Kidney epithelial cell (primary cell): ENCODE data around the gene KATNAL1. TPM values are rescaled to one million over a fixed set of nuclear protein-coding genes. Genes with fewer than 3 reads are reported as not detected.

Experiments
- DNase-seq: peaks from one replicate; pipeline ENCODE4 v3.0.0-alpha.2; 2010; ENCODE audit warnings: low read depth
- H3K27me3 ChIP-seq: 2 replicates; pipeline ENCODE4 v1.6.0; 2011; ENCODE audit warnings: low read length; ENCODE audit not compliant: control insufficient read depth, insufficient read depth
- H3K36me3 ChIP-seq: 2 replicates; pipeline ENCODE4 v1.5.1; 2011; ENCODE audit warnings: low read length; ENCODE audit not compliant: control insufficient read depth, insufficient read depth
- H3K4me3 ChIP-seq: 2 replicates; pipeline ENCODE4 v1.5.1; 2011; ENCODE audit warnings: low read depth, mild to moderate bottlenecking, control low read depth, low read length
- CTCF ChIP-seq: IDR thresholded peaks from 2 replicates; pipeline ENCODE4 v1.5.1; 2011; ENCODE audit warnings: mild to moderate bottlenecking, moderate library complexity, low read length, control low read depth, inconsistent platforms; ENCODE audit not compliant: insufficient read depth, poor library complexity, severe bottlenecking
- total RNA-seq: library from RNA; depleted of rRNA; stranded (reverse); fragments of >200 nt; gene quantifications from 2 replicates; pipeline ENCODE4 v1.2.3, GENCODE V29; 2015

Gene KATNAL1
- total RNA-seq, 1 donor from 2014 or later, result 13.3 TPM

- DNase-seq, result peak; percentile 12
- Histone ChIP-seq H3K4me3 (no peak overlapping the region), H3K27me3 (no peaks in the 10 kb centered on the region), H3K36me3 (no peaks in the 10 kb centered on the region)
- TF ChIP-seq CTCF, result no peak
Observed at GRCh38 chr13:30257468-30258099, 49.8 kb downstream of the KATNAL1 start.

- Histone ChIP-seq H3K36me3 (no peaks in the 10 kb centered on the region), H3K4me3 (no peak overlapping the region), H3K27me3 (no peaks in the 10 kb centered on the region)
- TF ChIP-seq CTCF, result peak; percentile 4
- DNase-seq, result no peak
Observed at GRCh38 chr13:30256713-30257467, 50.5 kb downstream of the KATNAL1 start.

- H3K27me3 ChIP-seq, result no peaks in the 10 kb centered on the region
- DNase-seq, result no peak
- no peak for TF ChIP-seq CTCF
- no peak overlapping the region for H3K4me3 ChIP-seq
- H3K36me3 ChIP-seq, result no peaks in the 10 kb centered on the region
Observed at GRCh38 chr13:30255696-30256095, 51.7 kb downstream of the KATNAL1 start.

GRCh38 chr13:30253830-30254229, 53.5 kb downstream of the KATNAL1 start:
- H3K4me3 ChIP-seq, result no peak overlapping the region
- TF ChIP-seq CTCF, result no peak
- no peak for DNase-seq
- no peaks in the 10 kb centered on the region for H3K36me3 ChIP-seq
- H3K27me3 ChIP-seq, result no peaks in the 10 kb centered on the region

- Histone ChIP-seq H3K27me3 (no peaks in the 10 kb centered on the region), H3K36me3 (no peaks in the 10 kb centered on the region), H3K4me3 (no peak overlapping the region)
- DNase-seq, result no peak
- no peak for TF ChIP-seq CTCF
Observed at GRCh38 chr13:30247406-30247805, 59.9 kb downstream of the KATNAL1 start.
